HepG2 (cell line): ENCODE measurements around the gene EXOC7. TPM values are rescaled to one million over a fixed set of nuclear protein-coding genes. Genes with fewer than 3 reads are reported as not detected.

Experiments
- ATF7-NPFF ChIP-seq: sonication (generic); formaldehyde crosslinking; IDR thresholded peaks from 2 replicates; pipeline ENCODE4 v1.8.1; 2023; ENCODE audit warnings: mild to moderate bottlenecking, low read depth, missing genetic modification reagents, moderate library complexity
- CBX1 ChIP-seq: IDR thresholded peaks from one replicate; pipeline ENCODE4 v1.6.1; 2016; ENCODE audit warnings: antibody characterized with exemption, low read depth
- DPF2 ChIP-seq: sonication (generic); formaldehyde crosslinking; IDR thresholded peaks from 2 replicates; pipeline ENCODE4 v1.4.0; 2020; ENCODE audit warnings: mild to moderate bottlenecking, low read depth, missing genetic modification reagents, borderline replicate concordance
- HNRNPH1 ChIP-seq: fragments of 200-400 bp; formaldehyde crosslinking; optimal IDR thresholded peaks from 2 replicates; pipeline ENCODE3; 2017; ENCODE audit warnings: mild to moderate bottlenecking, low read depth, low read length
- JDP2 ChIP-seq: sonication (generic); formaldehyde crosslinking; IDR thresholded peaks from 2 replicates; pipeline ENCODE4 v1.8.1; 2022; ENCODE audit warnings: missing genetic modification reagents, borderline replicate concordance
- MEIS2 ChIP-seq: sonication (generic); formaldehyde crosslinking; IDR thresholded peaks from 2 replicates; pipeline ENCODE4 v1.9.0; 2021; ENCODE audit warnings: mild to moderate bottlenecking, missing genetic modification reagents
- SP4 ChIP-seq: sonication (generic); formaldehyde crosslinking; IDR thresholded peaks from 2 replicates; pipeline ENCODE4 v1.8.1; 2023; ENCODE audit warnings: mild to moderate bottlenecking, missing genetic modification reagents
- ZC3H4 ChIP-seq: sonication (generic); formaldehyde crosslinking; IDR thresholded peaks from 2 replicates; pipeline ENCODE4 v1.4.0; 2020; ENCODE audit warnings: missing genetic modification reagents, borderline replicate concordance
- ZNF17 ChIP-seq: sonication (generic); formaldehyde crosslinking; IDR thresholded peaks from 2 replicates; pipeline ENCODE4 v1.5.0; 2020; ENCODE audit warnings: mild to moderate bottlenecking, missing genetic modification reagents
- ZNF274 ChIP-seq: sonication (generic); formaldehyde crosslinking; IDR thresholded peaks from 2 replicates; pipeline ENCODE4 v1.5.1; 2020; ENCODE audit warnings: mild to moderate bottlenecking, missing genetic modification reagents
- ZNF674 ChIP-seq: sonication (generic); formaldehyde crosslinking; IDR thresholded peaks from 2 replicates; pipeline ENCODE4 v1.5.0; 2020; ENCODE audit warnings: low read depth, mild to moderate bottlenecking, missing genetic modification reagents
- ZNF792 ChIP-seq: IDR thresholded peaks from 2 replicates; pipeline ENCODE4 v1.6.1; 2016
- ZSCAN9 ChIP-seq: IDR thresholded peaks from 2 replicates; pipeline ENCODE4 v1.6.1; 2016; ENCODE audit warnings: borderline replicate concordance
- polyA plus RNA-seq, 8 experiments: library from polyadenylated mRNA; depleted of rRNA in 3 of 8; stranded (reverse) in 7 of 8; unstranded in 1 of 8; fragments of >200 nt; fragmentation: Illumina TruSeq in 4 of 8; extraction: Trizol in 4 of 8; gene quantifications; 2 replicates each; pipeline versions ENCODE4 v1.2.1 to v1.2.3, GENCODE V29; 2011 to 2016; ENCODE audit warnings: low read depth in 4 of 8, missing spikeins in 1 of 8, mixed read lengths in 1 of 8; ENCODE audit not compliant: insufficient read depth in 1 of 8
- total RNA-seq, 5 experiments: library from RNA; depleted of rRNA; stranded (reverse); fragments of >200 nt; fragmentation: Illumina TruSeq; extraction: Trizol; gene quantifications; 2 replicates each; pipeline ENCODE4 v1.2.3, GENCODE V29; 2016; ENCODE audit warnings: low read depth in 1 of 5
- TF ChIP-seq, protein P1 (sequence below): sonication (generic); formaldehyde crosslinking; IDR thresholded peaks from 2 replicates; pipeline ENCODE4 v1.5.1; 2020; ENCODE audit warnings: mild to moderate bottlenecking, moderate library complexity, missing genetic modification reagents
- TF ChIP-seq, protein P2 (sequence below): sonication (generic); formaldehyde crosslinking; IDR thresholded peaks from 2 replicates; pipeline ENCODE4 v1.5.0; 2020; ENCODE audit warnings: missing genetic modification reagents
- TF ChIP-seq, protein P3 (sequence below): sonication (generic); formaldehyde crosslinking; IDR thresholded peaks from 2 replicates; pipeline ENCODE4 v1.9.0; 2021; ENCODE audit warnings: missing genetic modification reagents, mild to moderate bottlenecking, borderline replicate concordance
- TF ChIP-seq, protein P4 (sequence below): sonication (generic); formaldehyde crosslinking; IDR thresholded peaks from 2 replicates; pipeline ENCODE4 v1.9.0; 2021; ENCODE audit warnings: missing genetic modification reagents, borderline replicate concordance
- TF ChIP-seq, protein P5 (sequence below): sonication (generic); formaldehyde crosslinking; conservative IDR thresholded peaks from 2 replicates; pipeline ENCODE4 v1.8.1; 2023; ENCODE audit warnings: missing genetic modification reagents
- TF ChIP-seq, protein P6 (sequence below): conservative IDR thresholded peaks from 2 replicates; pipeline ENCODE4 v1.6.1; 2018; ENCODE audit warnings: missing genetic modification reagents

EXOC7 gene
- total and polyA plus RNA-seq, 2 of the 13 experiments (the other 11 are each of a cell fraction or from before 2014, with no cell fraction given): 86.9 to 116 TPM

DNA sequence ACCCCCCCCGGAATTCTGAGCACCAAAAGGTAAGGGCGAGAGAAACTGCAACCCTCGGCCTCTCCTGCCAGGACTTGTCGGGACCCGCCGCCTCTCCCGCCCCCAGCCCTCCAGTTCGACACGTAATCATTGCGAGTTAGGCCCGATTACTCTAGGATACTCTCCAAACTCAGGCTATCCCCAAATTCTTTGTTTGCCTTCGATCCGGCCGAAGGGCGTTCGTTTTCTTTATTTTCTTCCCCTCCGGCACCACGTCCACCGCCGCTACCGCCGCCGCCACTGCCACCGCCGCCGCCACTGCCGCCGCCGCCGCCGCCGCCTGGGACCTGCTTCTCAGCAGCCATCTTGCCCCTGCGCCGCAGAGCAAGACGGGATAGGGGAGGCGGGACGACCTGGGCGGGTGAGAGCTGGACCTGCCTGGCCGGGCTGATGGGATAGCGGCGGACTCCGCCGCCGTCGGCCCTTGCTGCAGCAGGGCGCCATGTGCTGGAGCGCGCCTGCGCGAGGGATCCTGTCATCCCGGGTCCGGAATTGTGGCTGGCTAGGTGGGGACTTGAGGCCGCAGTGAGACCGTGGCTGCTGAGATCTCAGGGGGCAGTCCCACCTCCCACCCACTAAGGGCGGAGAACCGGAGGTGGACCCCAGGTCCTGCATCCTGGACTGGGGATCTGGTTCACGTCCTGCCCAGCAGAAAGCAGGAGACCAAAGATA lies 31.3 kb downstream of the EXOC7 start, which contains the start of gene SRP68 (continued):
- TF ChIP-seq CBX1: peak; percentile 96
- TF ChIP-seq, protein P1, sequence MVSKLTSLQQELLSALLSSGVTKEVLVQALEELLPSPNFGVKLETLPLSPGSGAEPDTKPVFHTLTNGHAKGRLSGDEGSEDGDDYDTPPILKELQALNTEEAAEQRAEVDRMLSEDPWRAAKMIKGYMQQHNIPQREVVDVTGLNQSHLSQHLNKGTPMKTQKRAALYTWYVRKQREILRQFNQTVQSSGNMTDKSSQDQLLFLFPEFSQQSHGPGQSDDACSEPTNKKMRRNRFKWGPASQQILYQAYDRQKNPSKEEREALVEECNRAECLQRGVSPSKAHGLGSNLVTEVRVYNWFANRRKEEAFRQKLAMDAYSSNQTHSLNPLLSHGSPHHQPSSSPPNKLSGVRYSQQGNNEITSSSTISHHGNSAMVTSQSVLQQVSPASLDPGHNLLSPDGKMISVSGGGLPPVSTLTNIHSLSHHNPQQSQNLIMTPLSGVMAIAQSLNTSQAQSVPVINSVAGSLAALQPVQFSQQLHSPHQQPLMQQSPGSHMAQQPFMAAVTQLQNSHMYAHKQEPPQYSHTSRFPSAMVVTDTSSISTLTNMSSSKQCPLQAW (CRISPR knock-in tag): peak; percentile 95
- TF ChIP-seq ZNF792: peak; percentile 94
- no peak for TF ChIP-seq ZC3H4 (CRISPR knock-in tag)
- TF ChIP-seq, protein P2, sequence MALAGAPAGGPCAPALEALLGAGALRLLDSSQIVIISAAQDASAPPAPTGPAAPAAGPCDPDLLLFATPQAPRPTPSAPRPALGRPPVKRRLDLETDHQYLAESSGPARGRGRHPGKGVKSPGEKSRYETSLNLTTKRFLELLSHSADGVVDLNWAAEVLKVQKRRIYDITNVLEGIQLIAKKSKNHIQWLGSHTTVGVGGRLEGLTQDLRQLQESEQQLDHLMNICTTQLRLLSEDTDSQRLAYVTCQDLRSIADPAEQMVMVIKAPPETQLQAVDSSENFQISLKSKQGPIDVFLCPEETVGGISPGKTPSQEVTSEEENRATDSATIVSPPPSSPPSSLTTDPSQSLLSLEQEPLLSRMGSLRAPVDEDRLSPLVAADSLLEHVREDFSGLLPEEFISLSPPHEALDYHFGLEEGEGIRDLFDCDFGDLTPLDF (CRISPR knock-in tag): 0 out of 2 replicates have a peak, but pooled peaks have one; percentile 69
- TF ChIP-seq SP4 (CRISPR knock-in tag): peak; percentile 94
- peak; percentile 38; the same call in 1 of the 2 replicates for TF ChIP-seq JDP2 (CRISPR knock-in tag)
- TF ChIP-seq, protein P3, sequence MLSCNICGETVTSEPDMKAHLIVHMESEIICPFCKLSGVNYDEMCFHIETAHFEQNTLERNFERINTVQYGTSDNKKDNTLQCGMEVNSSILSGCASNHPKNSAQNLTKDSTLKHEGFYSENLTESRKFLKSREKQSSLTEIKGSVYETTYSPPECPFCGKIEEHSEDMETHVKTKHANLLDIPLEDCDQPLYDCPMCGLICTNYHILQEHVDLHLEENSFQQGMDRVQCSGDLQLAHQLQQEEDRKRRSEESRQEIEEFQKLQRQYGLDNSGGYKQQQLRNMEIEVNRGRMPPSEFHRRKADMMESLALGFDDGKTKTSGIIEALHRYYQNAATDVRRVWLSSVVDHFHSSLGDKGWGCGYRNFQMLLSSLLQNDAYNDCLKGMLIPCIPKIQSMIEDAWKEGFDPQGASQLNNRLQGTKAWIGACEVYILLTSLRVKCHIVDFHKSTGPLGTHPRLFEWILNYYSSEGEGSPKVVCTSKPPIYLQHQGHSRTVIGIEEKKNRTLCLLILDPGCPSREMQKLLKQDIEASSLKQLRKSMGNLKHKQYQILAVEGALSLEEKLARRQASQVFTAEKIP (CRISPR knock-in tag): no peak
- peak; percentile 77 for TF ChIP-seq ZNF274 (CRISPR knock-in tag)
- no peak for TF ChIP-seq ZNF17 (CRISPR knock-in tag)
- peak; percentile 72; the same call in 1 of the 2 replicates for TF ChIP-seq MEIS2 (CRISPR knock-in tag)
- TF ChIP-seq, protein P4, sequence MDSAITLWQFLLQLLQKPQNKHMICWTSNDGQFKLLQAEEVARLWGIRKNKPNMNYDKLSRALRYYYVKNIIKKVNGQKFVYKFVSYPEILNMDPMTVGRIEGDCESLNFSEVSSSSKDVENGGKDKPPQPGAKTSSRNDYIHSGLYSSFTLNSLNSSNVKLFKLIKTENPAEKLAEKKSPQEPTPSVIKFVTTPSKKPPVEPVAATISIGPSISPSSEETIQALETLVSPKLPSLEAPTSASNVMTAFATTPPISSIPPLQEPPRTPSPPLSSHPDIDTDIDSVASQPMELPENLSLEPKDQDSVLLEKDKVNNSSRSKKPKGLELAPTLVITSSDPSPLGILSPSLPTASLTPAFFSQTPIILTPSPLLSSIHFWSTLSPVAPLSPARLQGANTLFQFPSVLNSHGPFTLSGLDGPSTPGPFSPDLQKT (CRISPR knock-in tag): no peak
- peak; percentile 87 for TF ChIP-seq ZSCAN9 (CRISPR knock-in tag)
- TF ChIP-seq ATF7-NPFF (CRISPR knock-in tag): peak; percentile 98
- TF ChIP-seq, protein P5, sequence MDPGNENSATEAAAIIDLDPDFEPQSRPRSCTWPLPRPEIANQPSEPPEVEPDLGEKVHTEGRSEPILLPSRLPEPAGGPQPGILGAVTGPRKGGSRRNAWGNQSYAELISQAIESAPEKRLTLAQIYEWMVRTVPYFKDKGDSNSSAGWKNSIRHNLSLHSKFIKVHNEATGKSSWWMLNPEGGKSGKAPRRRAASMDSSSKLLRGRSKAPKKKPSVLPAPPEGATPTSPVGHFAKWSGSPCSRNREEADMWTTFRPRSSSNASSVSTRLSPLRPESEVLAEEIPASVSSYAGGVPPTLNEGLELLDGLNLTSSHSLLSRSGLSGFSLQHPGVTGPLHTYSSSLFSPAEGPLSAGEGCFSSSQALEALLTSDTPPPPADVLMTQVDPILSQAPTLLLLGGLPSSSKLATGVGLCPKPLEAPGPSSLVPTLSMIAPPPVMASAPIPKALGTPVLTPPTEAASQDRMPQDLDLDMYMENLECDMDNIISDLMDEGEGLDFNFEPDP (CRISPR knock-in tag): no peak
- TF ChIP-seq ZNF674 (CRISPR knock-in tag): peak; percentile 74; the same call in 1 of the 2 replicates
- no peak; the same call in 1 of the 2 replicates for TF ChIP-seq DPF2
- no peak for TF ChIP-seq HNRNPH1
- TF ChIP-seq, protein P6, sequence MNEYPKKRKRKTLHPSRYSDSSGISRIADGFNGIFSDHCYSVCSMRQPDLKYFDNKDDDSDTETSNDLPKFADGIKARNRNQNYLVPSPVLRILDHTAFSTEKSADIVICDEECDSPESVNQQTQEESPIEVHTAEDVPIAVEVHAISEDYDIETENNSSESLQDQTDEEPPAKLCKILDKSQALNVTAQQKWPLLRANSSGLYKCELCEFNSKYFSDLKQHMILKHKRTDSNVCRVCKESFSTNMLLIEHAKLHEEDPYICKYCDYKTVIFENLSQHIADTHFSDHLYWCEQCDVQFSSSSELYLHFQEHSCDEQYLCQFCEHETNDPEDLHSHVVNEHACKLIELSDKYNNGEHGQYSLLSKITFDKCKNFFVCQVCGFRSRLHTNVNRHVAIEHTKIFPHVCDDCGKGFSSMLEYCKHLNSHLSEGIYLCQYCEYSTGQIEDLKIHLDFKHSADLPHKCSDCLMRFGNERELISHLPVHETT: peak; percentile 78; the same call in 1 of the 2 replicates
